SK-N-SH treated with all-trans-retinoic acid at 6 μM for 48 hours (cell line): ENCODE data around the gene AKT1.

ENCODE experiments used
- ARNTL ChIP-seq: fragments of 450-650 bp; formaldehyde crosslinking; IDR thresholded peaks from 2 replicates; pipeline ENCODE4 v1.5.0; 2020; ENCODE audit warnings: low read depth, mild to moderate bottlenecking, moderate library complexity, borderline replicate concordance
- BACH2 ChIP-seq: fragments of 250-450 bp; sonication (Bioruptor Pico); IDR thresholded peaks from 2 replicates; pipeline ENCODE4 v1.9.0; 2021; ENCODE audit warnings: mild to moderate bottlenecking, borderline replicate concordance
- CSRNP3 ChIP-seq: fragments of 250-450 bp; sonication (Bioruptor Pico); IDR thresholded peaks from 2 replicates; pipeline ENCODE4 v1.5.1; 2021; ENCODE audit warnings: mild to moderate bottlenecking, moderate library complexity
- ISL1 ChIP-seq: fragments of 250-450 bp; sonication (Bioruptor Pico); IDR thresholded peaks from 2 replicates; pipeline ENCODE4 v2.1.2; 2022; ENCODE audit warnings: mild to moderate bottlenecking, moderate library complexity
- OSR1 ChIP-seq: fragments of 250-450 bp; sonication (Bioruptor Pico); IDR thresholded peaks from 2 replicates; pipeline ENCODE4 v1.8.0; 2022; ENCODE audit warnings: moderate library complexity, mild to moderate bottlenecking, inconsistent platforms
- PATZ1 ChIP-seq: fragments of 250-450 bp; sonication (Bioruptor Pico); IDR thresholded peaks from 2 replicates; pipeline ENCODE4 v1.8.0; 2020; ENCODE audit warnings: mild to moderate bottlenecking, moderate library complexity, borderline replicate concordance
- PPARA ChIP-seq: fragments of 250-450 bp; sonication (Bioruptor Pico); IDR thresholded peaks from 2 replicates; pipeline ENCODE4 v1.5.0; 2020; ENCODE audit warnings: mild to moderate bottlenecking, borderline replicate concordance
- RARB ChIP-seq: fragments of 250-450 bp; sonication (Bioruptor Pico); IDR thresholded peaks from 2 replicates; pipeline ENCODE4 v1.8.0; 2021; ENCODE audit warnings: mild to moderate bottlenecking, moderate library complexity
- TCF4 ChIP-seq: fragments of 250-450 bp; sonication (Bioruptor Pico); IDR thresholded peaks from 2 replicates; pipeline ENCODE4 v1.8.0; 2021; ENCODE audit warnings: mild to moderate bottlenecking, moderate library complexity, borderline replicate concordance
- ZFP3 ChIP-seq: fragments of 250-450 bp; sonication (Bioruptor Pico); IDR thresholded peaks from 2 replicates; pipeline ENCODE4 v1.5.0; 2020; ENCODE audit warnings: mild to moderate bottlenecking, moderate library complexity
- ZFP30 ChIP-seq: fragments of 450-650 bp; formaldehyde crosslinking; IDR thresholded peaks from 2 replicates; pipeline ENCODE4 v1.5.0; 2022; ENCODE audit warnings: mild to moderate bottlenecking, moderate library complexity
- ZNF70 ChIP-seq: fragments of 450-650 bp; formaldehyde crosslinking; IDR thresholded peaks from 2 replicates; pipeline ENCODE4 v1.5.0; 2020; ENCODE audit warnings: mild to moderate bottlenecking, moderate library complexity

GRCh38 chr14:104813286-104813685, 17.7 kb upstream of the AKT1 start:
- TF ChIP-seq BACH2 (CRISPR knock-in tag): no peak
- TF ChIP-seq ZFP30 (CRISPR knock-in tag): no peak
- no peak for TF ChIP-seq PPARA
- no peak for TF ChIP-seq PATZ1
- TF ChIP-seq ZFP3 (CRISPR knock-in tag): no peak
- no peak for TF ChIP-seq OSR1
- TF ChIP-seq ARNTL (CRISPR knock-in tag): no peak
- no peak for TF ChIP-seq CSRNP3 (CRISPR knock-in tag)
- no peak for TF ChIP-seq ZNF70
- TF ChIP-seq RARB (CRISPR knock-in tag): no peak
- no peak for TF ChIP-seq ISL1
- TF ChIP-seq TCF4: no peak
